GM18867 (cell line): ENCODE results near the gene ASTL.

Source experiments
- ATAC-seq: cut with Tn5 transposase; IDR thresholded peaks from one replicate; pipeline ENCODE4 v1.9.1; 2021; ENCODE audit warnings: mild to moderate bottlenecking, moderate library complexity; ENCODE audit not compliant: unreplicated experiment

The ASTL gene

DNA sequence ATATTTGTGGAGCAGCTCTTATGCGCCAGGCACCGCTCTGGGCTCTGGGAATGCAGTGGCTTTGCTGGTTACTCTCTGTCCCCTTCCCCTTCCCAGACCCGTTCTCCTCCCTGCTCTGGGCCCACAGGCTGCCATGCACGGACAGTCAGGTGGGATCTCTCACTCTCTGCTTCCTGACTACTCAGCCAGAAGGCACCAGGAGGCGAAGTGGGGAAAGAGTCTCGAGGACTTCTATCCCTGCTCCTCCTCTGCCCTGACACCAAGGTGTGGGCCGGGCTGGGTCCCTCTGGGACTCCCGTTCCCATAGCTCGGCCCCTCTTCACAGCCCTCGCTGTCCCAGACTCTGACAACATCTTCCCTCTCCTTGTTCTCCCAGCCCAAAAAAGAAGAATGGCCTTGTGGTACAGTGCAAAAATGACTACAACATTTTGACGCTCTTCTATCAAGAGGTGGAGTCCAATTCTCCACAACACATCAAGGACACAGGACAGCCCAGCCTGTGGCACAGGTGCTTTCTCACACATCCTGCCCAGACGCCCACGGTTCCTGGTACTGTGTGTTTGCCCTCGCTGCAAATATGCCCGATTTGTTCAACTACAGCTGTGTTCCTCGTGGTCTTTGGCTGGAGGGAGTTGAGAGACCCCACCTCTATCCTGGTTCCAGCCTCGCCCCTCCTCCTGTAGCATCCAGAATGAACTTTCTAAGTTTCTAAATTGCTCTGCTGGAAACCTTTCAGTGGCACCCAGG, 21.0 kb upstream of the ASTL start:
- ATAC-seq: no peak

DNA sequence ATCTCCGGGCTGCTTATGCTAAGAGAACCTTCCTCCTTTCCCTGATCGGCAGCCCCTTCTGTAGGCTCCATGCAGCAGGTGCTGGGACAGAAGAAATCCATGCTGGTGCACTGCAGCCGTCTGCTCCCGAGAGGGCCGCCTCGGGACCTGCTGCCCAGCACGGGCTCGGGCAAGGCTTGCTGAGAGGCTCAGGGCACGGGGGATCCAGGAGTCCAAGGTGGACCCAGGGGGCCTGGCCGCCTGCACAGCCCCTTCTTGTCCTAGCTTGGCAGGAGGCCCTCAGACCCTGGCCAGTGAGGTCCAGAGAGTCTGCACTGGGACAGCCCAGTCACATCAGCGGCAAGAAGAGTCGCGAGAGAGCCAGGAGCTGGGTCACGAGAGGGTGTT, 20.2 kb upstream of the ASTL start:
- ATAC-seq: no peak

DNA sequence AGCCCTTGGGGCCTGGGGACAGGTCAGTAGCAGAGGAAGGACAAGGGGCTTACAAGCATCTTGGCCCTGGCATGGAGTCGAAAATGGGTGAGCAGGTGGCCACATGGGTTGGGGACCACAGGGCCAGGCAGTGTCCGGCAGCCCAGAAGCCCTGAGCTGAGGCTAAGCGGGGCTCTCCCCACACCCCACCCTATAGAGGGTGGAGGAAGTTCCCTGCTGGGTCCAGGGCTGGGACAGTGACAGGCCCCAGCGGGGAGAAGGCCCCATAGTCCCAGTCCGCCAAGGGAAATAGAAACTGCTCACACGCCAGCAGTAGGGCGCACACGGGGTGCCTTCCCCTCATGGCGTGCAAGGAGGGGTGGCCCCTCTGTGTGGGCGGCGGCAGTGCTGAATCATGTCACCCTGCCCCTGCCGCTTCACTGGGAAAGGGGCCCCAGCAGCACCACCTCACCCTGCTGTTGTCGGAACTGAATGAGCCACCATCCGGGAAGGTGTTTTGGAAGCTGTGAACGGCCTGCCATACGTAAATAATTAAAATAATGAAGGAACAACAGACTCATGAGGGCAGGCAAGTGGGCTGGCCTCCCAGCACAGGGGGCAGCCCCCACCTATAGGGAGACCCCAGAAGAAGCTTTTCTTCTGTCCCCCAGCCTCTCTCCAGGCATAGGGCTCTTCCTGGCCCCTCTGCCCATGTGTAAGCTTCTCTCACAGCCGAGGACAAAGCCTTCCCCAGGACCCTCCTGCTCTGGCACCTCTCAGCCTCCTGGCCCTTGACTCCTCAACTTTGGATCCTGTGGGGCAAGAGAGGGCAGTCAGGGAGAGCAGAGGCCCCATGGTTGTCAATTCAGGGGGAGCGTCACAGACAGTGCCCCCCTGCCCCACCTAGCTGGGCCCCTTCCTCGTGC, 19.6 kb upstream of the ASTL start:
- peak; percentile 64 for ATAC-seq

DNA sequence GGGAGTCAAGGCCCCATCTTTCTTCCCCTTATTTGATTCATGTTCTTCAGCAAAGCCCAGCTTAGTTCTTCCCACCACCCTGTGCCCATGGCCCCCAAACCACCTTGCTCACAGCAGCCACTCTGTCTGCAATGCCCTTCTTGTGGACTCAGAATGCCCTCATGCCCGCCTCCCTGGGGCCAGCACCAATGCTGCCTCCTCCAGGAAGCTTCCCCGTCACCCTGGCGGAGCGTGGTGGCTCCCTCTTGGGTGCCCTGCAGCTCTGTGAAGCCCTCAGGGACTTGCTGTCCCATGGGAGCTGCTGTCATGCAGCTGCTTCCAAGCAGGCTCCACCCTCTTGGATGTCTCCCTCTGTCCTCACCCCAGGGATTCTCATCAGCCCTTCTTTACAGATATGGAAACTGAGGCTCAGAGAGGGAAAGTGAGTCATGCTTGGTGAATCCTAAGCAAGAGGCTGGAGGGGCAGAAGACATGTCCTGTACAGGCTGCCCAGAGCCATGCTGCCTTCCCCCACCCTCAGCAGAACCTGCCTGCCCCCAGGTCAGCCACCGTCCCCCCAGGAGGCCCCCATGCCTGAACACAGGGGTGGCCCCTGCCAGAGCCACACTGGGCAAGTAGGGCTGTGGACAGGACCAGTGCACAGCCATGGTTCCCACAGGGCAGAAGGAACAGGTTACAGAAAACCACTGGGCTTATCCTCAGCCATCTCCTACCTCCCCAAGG, 18.8 kb upstream of the ASTL start:
- peak; percentile 11 for ATAC-seq

DNA sequence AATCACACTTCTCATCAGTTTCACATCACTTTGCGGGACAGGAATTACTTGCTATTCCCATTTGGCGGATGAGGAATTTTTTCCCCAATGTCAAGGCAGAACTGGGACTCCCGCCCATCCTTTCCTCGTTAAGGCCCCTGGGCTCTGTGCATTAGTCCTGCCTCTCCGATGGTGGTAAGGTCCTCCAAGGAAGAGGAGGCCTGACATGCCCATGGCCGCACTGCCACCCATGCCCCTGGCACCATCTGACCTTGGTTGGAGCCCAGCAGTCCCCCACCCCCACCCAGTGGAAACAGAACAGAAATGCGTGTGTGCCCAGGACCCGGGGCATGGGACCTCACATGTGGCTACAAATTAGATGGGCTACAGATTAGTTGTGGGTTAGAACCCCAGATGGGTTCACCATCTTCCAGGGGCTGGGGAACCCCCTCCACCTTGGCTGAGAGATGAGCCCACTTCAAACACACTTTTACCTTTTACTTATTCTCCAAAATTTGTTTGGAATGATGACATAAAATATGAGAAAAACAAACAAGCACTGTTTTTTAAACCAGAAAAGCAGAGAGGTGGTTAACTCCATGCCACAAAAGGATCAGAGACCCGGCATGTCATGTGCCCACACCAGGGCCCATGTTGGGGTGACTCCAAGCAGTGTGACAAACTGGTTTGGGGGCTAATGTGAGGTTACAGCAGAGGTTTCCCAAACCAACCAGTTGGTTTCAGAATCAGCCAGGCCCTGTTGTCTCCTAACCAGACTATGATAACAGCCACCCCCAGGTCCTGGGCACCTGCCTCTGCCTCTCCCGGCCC, 17.9 kb upstream of the ASTL start:
- ATAC-seq: peak; percentile 25

DNA sequence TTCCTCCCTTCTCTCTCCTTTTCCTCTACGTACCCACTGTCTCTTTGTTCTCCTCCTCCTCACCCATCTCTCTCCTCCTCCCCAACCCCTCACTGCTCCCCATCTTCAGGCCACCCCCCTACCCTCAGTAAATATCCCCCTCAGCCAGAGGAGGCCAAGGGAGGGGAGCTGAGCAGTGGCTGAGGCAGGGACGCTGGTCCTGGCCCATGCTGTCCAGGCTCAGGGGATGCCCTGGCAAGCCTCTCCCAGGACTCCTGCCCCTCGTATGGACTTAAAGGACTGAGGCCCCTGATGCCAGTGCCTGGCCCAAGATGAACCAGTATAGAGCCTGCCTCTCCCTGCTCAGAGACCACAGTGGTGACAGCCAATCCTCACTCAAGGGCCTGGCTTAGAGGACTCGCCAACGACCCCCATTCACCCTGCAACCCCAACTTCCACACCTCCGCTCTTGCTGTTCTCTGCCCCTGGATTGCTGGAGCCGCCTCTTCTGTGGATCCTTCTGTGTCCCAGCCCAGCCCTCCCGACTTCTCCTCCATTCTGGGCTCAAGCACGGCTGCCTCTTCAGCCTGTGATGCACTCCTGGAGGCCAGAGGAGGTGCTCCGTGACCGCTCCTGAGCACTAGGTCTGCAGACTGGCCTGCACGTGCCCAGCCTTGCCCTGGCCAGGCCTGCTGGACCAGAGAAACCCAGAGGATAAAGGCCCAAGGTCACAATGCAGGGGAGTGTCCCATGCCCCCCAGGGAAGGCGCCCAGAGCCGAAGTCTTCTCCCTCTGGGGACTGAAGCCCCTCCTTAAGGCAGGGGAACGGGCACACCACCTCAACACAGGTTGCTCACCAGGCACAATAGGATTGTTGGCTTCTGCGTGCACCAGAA, 16.4 kb upstream of the ASTL start:
- ATAC-seq: no peak

DNA sequence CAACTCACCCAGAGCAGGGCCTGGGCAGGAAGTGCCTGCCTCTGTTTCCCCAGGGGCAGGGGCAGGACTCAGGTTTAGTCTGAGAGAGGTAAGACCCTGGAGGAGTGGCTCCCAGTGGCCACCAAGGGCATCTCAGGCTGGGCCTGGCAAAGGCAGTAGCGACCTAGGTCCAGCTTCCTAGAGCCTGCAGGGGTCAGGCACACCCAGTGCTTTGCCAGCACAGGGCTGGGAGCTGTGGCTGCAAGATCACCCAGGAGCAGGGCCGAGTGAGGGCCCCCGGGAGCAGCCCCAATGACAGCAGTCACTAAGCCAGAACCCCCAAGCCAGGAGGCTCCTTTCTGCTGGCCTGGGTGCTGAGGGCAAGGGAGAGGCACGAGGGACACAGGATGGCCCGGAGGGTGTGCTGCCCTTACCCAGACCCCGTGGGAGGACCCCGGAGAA, 15.7 kb upstream of the ASTL start:
- ATAC-seq: no peak

DNA sequence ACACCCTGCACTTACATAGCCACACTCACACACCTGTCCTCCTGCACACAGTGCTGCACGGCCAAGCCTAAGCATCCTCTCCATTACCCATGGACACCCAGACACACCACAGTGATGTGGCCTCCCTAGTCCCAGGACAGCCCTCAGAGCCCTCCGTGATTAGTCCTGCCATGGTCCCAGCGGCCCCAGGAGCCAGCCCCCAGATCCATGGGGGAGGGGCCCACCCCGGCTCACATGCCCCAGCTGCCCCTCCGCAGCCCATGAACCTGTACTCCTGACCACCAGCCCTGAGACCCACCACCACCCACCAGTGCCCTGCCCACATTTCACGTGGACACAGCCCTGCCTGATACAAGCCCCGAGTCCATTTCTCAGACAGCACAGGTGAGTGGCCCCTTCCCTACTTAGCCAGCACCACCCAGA, 15.0 kb upstream of the ASTL start:
- ATAC-seq: no peak

DNA sequence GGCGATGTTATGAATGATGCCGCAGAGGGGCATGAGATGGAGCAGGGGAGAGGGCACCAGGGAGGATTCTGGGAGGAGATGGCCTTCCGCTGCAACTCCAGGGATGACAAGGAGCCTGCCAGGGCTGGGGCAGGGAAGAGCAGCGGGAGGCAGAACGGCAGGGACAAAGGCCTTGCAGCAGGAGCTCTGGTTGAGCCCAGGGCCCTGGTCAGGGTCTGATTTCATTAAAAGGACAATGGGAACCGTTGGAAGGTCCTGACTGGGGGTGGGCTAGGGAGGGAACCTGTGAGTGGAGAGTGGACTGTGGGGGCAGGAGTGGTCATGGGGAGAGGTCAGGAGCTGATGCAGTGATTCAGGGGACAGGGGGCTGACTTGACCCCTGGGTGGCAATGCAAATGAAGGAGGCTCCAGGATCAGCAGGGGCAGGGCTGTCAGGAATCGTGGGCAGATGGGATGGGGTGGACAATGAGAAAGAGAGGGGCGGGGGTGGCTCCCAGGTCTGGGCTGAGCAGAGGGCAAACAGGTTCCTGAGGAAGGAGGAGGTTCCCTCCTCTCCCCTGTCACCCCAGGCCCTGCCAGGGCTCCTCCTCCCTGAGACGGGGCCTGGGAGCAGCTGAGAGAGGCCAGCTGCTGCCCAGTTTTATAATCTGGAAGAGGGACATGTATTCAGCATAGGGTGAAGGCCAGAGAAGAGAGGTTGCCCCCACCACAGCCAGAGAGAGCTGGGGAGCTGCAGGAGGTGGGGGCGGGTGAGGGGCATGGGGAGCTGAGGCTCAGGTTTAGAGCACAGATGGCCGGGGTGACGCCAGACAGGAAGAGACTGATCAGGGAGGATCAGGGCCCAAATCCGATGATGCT, 14.2 kb upstream of the ASTL start:
- no peak for ATAC-seq

DNA sequence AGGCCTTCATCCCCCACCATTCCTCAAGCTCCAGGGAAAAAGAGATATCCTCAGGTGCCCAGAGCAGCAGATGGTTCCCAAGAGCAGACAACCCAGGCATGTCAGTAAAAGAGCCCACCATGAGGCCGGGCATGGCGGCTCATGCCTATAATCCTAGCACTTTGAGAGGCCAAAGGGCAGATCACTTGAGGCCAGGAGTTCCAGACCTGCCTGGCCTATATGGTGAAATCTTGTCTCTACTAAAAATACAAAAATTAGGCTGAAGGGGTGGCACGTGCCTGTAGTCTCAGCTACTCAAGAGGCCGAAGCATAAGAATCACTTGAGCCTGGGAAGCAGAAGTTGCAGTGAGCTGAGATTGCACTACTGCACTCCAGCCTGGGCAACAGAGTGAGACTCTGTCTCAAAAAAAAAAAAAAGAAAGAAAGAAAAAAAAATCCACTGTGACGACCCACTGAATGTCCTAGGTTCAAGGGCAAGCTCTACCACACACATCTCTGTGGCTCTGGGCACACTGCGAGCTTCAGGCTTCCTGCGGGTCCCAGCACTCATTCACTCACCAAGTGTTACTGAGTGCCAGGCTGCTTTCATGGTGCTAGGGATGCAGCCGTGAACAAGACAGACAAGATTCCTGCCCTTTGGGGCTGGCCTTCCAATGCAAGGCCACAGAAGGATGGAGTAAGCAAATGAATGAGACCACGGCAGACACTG, 13.4 kb upstream of the ASTL start:
- no peak for ATAC-seq

DNA sequence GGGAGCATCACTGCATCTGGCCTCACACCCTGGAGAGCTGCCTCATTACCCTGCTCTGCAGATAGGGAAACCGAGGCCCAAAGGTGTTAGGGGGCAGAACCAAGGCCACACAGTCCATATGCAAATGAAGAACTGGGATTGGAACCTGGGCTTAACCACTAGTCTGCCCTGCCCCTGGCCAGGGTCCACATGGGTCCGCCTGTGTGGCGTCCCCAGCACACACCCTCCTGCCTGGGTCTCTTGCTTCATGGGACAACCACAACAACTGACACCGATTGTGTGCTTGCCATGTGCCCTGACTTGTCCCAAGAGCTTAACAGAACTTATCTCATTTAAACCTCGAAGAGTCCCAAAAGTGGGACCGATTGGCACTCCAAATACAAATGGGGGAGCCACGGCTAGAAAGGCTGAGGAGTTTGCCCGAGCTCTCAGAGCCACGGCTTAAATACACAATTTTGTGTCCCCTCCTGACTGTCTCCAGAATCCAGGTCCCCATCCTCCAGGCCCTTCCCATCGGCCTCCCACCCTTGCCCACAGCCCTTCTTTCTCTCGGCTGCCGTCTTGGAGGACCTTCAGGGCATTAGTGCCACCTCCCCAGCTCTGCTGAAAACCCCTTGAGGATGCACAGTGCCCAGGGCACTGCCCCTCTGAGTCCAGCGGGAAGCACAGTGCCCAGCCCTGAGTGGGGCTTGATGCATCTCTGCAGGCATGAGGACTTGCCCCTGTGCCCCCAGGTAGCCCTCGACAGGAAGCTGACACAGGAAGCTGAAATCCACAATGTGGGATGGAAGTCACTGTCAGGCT, 12.7 kb upstream of the ASTL start:
- no peak for ATAC-seq

DNA sequence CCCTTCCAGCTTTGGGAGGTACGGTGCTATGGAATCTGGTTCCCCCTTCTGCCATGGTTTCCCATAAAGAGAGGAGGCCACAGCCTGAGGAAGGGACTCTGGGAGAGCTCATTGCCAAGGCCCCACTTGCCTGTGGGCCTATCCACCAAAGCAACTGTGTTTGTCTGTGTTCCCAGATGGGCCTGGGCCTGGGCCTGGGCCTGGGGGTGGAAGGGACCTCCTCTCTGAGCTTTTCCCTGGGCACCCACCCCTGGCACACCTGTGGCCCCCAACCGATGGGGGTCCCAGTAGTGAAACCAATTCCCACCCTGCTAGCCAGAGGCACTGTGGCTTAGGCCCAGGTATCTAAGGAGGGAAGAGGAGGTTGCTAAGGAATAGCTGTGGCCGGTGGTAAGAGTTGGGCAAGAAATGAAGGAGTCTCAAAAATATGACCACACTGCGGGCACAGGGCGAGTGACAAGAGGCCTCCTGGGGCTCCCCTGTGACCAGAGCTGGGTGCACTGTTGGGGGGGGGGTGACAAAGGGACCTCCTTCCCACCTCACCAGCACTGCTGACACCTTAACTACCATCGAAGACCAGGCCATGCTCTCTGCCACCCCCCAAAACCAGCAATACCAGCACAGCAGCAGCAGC, 11.8 kb upstream of the ASTL start:
- ATAC-seq: no peak

DNA sequence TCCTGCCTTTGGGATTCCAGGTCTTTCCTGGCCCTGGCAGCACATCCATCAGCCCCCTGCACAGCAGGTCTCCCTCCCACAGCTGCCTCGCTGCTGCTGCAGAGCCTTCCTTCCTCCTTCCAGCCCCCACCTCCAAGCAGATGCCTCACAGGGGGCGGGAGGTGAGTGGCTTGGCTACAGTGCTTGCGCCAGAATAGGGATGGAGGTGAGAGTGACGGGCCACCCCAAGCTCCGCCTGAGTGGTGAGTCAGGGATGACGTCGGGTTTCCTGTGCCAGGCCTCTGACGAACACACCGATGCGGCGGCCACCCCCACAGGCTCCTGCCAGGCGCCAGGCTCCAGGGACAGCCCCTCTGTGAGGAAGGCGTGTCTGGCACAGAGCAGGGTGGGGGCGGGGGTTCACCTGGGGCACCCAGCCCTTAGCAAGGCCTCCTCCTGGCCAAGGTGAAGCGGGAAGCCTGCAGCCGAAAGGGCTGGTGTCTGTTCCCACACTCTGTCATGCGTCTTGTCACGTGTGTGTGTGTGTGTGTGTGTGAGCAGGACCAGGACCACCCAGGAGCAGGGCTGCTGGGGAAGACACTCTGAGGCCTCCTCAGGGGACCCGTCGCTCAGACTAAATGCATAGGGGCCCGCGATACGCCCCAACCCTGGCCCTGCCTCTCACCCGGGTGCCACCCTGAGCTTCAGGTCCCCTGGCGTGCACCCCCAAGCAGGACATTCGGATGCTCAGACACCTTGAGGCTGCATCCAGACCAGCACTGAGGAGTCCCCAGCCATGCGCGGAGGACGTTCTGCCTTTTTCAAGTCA, 10.3 kb upstream of the ASTL start:
- peak; percentile 41 for ATAC-seq

DNA sequence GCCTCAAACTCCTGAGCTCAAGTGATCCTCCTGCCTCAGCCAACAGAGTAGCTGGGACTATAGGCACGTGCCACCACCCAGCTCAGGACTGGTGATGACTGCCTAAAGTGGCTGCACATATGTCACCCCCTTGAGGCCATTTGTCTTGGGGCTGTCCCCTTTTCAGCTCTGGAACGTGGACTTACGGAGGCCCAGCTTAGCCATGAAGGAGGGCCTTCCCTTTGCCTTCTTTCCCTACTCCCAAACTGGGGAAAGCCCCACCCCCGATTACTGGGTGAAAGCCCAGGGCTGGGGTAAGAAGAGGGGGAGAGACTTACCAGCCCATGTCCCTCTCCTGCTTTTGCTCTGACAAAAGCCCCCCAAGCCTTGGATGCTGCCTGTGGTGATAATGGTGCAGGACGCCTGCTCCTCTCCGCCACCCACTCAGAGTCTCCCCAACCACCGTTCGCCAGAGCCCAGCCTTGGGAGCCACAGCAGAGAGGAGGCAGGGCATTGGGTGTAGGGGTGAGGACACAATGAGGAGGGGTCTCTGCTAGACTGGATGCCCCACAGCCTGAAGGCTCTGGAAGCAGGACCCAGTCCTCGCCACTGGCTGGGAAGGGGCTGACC, 9.4 kb upstream of the ASTL start:
- ATAC-seq: no peak

DNA sequence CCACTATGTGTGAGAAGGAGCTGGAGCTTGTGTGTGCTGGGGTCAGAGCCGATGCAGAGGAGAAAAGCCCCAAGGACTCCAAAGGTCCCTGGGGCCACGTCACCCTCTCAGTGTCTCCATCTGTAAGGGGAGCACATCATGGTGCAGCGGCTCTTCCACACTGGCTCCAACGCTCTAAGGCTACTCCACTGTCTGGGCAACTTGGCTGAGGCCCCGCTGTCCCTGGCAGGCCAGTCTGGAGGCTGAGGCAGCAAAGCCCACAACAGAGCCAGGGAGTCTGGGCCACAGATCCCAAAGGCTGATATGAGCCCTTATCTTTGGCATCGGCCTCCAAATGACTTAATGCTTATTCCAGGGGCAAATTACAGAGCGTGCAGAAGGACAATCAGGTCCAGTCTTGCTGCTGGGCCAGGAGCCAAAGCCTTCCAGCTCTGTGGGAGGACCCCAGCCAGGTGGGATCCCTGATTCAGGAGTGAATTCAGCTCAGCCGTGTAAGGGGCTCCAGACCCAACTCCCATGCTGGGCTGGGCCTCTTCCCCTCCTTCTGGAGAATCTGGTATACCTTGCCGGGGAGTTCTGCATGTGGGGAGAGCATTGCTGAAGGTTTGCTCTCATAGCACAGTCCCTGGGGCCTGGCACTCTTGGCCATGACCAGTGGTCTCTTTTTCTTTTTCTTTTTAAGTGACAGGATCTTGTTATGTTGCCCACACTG, 8.7 kb upstream of the ASTL start:
- no peak for ATAC-seq
